Spleen (tissue), 11 donors: ENCODE measurements around the gene ZNF503. TPM values are rescaled to one million over a fixed set of nuclear protein-coding genes. Genes with fewer than 3 reads are reported as not detected.

ENCODE experiments used
- DNase-seq: peaks from one replicate; pipeline ENCODE4 v3.0.0-alpha.2; 2020
- H3K27ac ChIP-seq, 8 donors: fragments of 200-600 bp; sonication (generic) in 7 of 8; 1 replicate in 4 of 8; 2 replicates in 4 of 8; pipeline versions ENCODE4 v1.5.0 to v1.8.0; 2016 to 2021; ENCODE audit warnings: inconsistent platforms in 4 of 8, mild to moderate bottlenecking in 4 of 8, moderate library complexity in 1 of 8
- H3K27me3 ChIP-seq, 7 donors: fragments of 200-600 bp; sonication (generic) in 6 of 7; replicated peaks in 1 of 7; 1 replicate in 4 of 7; 2 replicates in 3 of 7; pipeline versions ENCODE4 v1.5.0 to v1.8.0; 2016 to 2021; ENCODE audit warnings: inconsistent platforms in 3 of 7, mild to moderate bottlenecking in 1 of 7
- H3K36me3 ChIP-seq, 6 donors: fragments of 200-600 bp; sonication (generic) in 5 of 6; 1 replicate in 4 of 6; 2 replicates in 2 of 6; pipeline versions ENCODE4 v1.5.0 to v1.8.0; 2016 to 2021; ENCODE audit warnings: inconsistent platforms in 2 of 6
- H3K4me1 ChIP-seq, 6 donors: fragments of 200-600 bp; sonication (generic) in 5 of 6; 1 replicate in 3 of 6; 2 replicates in 3 of 6; pipeline versions ENCODE4 v1.5.0 to v1.8.0; 2016 to 2021; ENCODE audit warnings: inconsistent platforms in 3 of 6
- H3K4me3 ChIP-seq, 8 donors: fragments of 200-600 bp; sonication (generic) in 7 of 8; 1 replicate in 4 of 8; 2 replicates in 4 of 8; pipeline versions ENCODE4 v1.5.0 to v1.8.0; 2016 to 2021; ENCODE audit warnings: inconsistent platforms in 4 of 8, mild to moderate bottlenecking in 4 of 8, moderate library complexity in 2 of 8
- H3K9me3 ChIP-seq, 8 donors: fragments of 200-600 bp; sonication (generic) in 7 of 8; 1 replicate in 4 of 8; 2 replicates in 4 of 8; pipeline versions ENCODE4 v1.5.0 to v1.8.0; 2016 to 2021; ENCODE audit warnings: inconsistent platforms in 4 of 8
- POLR2A ChIP-seq, 3 donors: fragments of 450-650 bp; IDR thresholded peaks; one replicate each; pipeline ENCODE4 v1.5.1; 2017; ENCODE audit warnings: antibody characterized with exemption in 3 of 3, mild to moderate bottlenecking in 1 of 3
- POLR2AphosphoS5 ChIP-seq, 3 donors: sonication (generic); formaldehyde crosslinking; IDR thresholded peaks; one replicate each; pipeline ENCODE4 v1.5.1; 2017; ENCODE audit warnings: antibody characterized with exemption in 3 of 3
- WGBS, 5 donors: extraction: QIAGEN DNeasy Blood & Tissue Kit in 3 of 5; methylation state at CpG; one replicate each; pipeline versions ENCODE4 v1.1.5 to v1.1.7; 2013 to 2018; 5-methylcytosine and 5-hydroxymethylcytosine counted together
- intact Hi-C: fragments of 100-400 bp; cut with DNase I; formaldehyde crosslinking; loops from one replicate; pipeline ENCODE4 v1.15.0; 2023; ENCODE audit warnings: low total_unique reads
- polyA plus RNA-seq, 3 donors: library from polyadenylated mRNA; stranded (reverse); fragments of 200-250 nt; gene quantifications; one replicate each; pipeline ENCODE4 v1.2.1, GENCODE V29; 2013
- total RNA-seq, 7 donors: library from RNA; depleted of rRNA in 3 of 7; stranded (reverse); fragments of >200 nt in 3 of 7; fragmentation: NEBNext Ultra II Directional in 4 of 7; extraction: Animal tissue kit (Norgen Biotek cat#: 25700) in 4 of 7; gene quantifications; one replicate each; pipeline versions ENCODE4 v1.1.0 to v1.2.1, GENCODE V29; 2016 to 2021
- TF ChIP-seq, protein P1 (sequence below), 11 experiments: fragments of 200-600 bp in 7 of 11; fragments of 450-650 bp in 4 of 11; sonication (generic) in 4 of 11; IDR thresholded peaks in 8 of 11; conservative IDR thresholded peaks in 3 of 11; 1 replicate in 7 of 11; 2 replicates in 4 of 11; pipeline versions ENCODE4 v1.4.0 to v1.8.0; 2016 to 2021; ENCODE audit warnings: antibody characterized with exemption in 11 of 11, inconsistent platforms in 4 of 11, mild to moderate bottlenecking in 1 of 11
- donor health status: healthy with polysubstance abuse.
- donor health status: DM: no; HTN: no; CAD: no; lungs with moderate emphysema.
- donor health status: DM: no; HTN: no; CAD: no.
- donor health status: Bipolar disorder and iron deficiency.
- donor health status: healthy.
- donor health status: DM: no; HTN: no; CAD: no.
- donor health status: DM: yes; HTN: yes; CAD: no.

Gene ZNF503
- total and polyA plus RNA-seq, 10 donors, result 3.2 to 25.6 (median 9.3) TPM

DNA sequence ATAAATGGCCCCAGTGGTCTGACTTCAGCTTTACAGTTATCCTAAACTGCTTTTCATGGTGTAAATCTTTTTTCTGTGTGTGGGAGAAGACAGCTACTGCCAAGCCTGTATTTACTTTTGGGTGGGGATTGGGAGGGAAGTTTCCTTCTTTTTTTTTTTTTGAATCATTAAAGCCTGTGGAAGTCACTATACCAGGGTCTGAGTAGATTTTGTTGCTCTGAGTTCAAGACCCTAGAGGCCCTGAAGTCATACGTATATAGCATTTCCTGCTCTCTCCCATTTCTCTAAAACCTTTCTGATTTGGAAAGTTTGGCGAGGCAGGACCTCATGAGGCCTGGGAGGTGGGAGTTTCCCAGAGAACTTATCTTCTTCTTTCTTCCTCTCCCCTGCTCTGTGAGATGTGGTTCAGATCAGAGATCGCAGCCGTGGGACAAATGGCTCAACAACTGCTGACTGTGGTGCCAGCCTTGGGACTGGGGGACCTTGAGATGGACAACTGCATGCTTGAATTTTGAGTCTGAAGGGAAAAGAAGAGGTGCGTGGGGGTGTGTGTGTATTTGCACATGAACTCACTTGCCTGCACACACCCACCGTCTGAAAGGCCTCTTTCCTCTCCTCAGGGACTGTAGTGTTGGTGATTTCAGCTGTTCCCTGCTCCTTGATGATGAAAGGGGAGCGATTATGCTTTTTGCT, 48.0 kb upstream of the ZNF503 start:
- Histone ChIP-seq H3K27ac (no peak overlapping the region), H3K4me1 (peaks cover 0 to 8% (median 0%) of the 10 kb centered on the region in 6 donors), H3K4me3 (no peak overlapping the region), H3K36me3 (peaks cover 0 to 17% (median 0%) of the 10 kb centered on the region in 6 donors), H3K27me3 (no peaks in the 10 kb centered on the region), H3K9me3 (peaks cover 3 to 25% (median 23%) of the 10 kb centered on the region in 8 donors)
- intact Hi-C loops, result no loop called here
- 57 to 74% (median 67%) methylated on average over 7 of the region's 7 CpGs for WGBS, 5 donors
- TF ChIP-seq POLR2AphosphoS5 (IDR thresholded peaks at IDR 0.05) (no peak), POLR2A (IDR thresholded peaks at IDR 0.05) (no peak)
- TF ChIP-seq, protein P1, sequence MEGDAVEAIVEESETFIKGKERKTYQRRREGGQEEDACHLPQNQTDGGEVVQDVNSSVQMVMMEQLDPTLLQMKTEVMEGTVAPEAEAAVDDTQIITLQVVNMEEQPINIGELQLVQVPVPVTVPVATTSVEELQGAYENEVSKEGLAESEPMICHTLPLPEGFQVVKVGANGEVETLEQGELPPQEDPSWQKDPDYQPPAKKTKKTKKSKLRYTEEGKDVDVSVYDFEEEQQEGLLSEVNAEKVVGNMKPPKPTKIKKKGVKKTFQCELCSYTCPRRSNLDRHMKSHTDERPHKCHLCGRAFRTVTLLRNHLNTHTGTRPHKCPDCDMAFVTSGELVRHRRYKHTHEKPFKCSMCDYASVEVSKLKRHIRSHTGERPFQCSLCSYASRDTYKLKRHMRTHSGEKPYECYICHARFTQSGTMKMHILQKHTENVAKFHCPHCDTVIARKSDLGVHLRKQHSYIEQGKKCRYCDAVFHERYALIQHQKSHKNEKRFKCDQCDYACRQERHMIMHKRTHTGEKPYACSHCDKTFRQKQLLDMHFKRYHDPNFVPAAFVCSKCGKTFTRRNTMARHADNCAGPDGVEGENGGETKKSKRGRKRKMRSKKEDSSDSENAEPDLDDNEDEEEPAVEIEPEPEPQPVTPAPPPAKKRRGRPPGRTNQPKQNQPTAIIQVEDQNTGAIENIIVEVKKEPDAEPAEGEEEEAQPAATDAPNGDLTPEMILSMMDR (IDR thresholded peaks at IDR 0.05 in 8 of 11, conservative IDR thresholded peaks at IDR 0.05 in 3 of 11), result no peak
- no peak for DNase-seq

DNA sequence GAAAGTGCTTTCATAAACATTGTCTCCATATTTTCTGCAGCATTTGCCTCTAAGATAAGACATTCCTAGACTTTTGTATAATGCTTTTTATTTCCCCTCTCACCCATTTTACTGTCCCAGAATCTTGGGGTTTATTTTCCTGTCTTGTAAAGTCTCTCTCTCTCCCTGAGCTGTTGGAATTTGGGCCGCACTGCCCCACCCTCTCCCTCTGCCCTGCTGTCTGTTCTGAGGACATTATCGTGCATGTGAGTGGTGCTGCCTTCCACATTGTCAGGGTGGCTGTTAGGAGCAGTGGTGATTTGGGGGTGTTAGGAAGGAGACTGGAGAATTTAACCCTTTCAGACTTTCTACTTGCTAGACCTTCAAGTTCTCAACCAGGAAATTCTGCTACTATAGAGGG, 46.6 kb upstream of the ZNF503 start:
- H3K27ac ChIP-seq, result no peak overlapping the region
- intact Hi-C loops, result no loop called here
- H3K27me3 ChIP-seq, result no peaks in the 10 kb centered on the region
- H3K36me3 ChIP-seq, result peaks cover 0 to 19% (median 0%) of the 10 kb centered on the region in 6 donors
- H3K9me3 ChIP-seq, result peaks cover 3 to 38% (median 36%) of the 10 kb centered on the region in 8 donors
- TF ChIP-seq POLR2AphosphoS5 (IDR thresholded peaks at IDR 0.05), result no peak
- no peak for TF ChIP-seq POLR2A (IDR thresholded peaks at IDR 0.05)
- TF ChIP-seq, protein P1 (IDR thresholded peaks at IDR 0.05 in 8 of 11, conservative IDR thresholded peaks at IDR 0.05 in 3 of 11), result no peak
- 81 to 91% (median 88%) methylated on average over 2 of the region's 2 CpGs for WGBS, 5 donors
- DNase-seq, result no peak
- no peak overlapping the region for H3K4me3 ChIP-seq
- H3K4me1 ChIP-seq, result peaks cover 0 to 8% (median 0%) of the 10 kb centered on the region in 6 donors

DNA sequence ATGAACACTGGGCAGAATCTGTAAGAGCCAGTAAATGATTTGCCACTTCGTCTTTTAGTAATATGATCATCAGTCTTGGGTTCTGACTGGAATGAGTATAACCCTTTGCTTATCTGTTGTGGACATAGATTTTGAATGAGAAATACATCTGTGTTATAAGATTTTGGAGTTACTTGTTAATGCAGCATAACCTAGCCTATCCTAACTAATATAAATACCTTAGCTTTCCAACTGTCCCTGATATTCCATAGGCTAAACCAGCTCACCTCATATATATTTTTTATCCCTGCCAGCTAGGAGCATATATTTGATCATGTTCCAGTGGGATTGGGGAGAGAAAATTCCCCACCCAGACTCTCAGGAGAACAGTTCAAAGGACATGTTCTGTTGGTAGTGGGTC, 44.9 kb upstream of the ZNF503 start:
- DNase-seq, result no peak
- H3K27ac ChIP-seq, result no peak overlapping the region
- 83 to 98% (median 93%) methylated on average over 1 of the region's 1 CpG for WGBS, 5 donors
- no peak overlapping the region for H3K4me3 ChIP-seq
- no peaks in the 10 kb centered on the region for H3K27me3 ChIP-seq
- H3K4me1 ChIP-seq, result peaks cover 0 to 8% (median 0%) of the 10 kb centered on the region in 6 donors
- H3K36me3 ChIP-seq, result peaks cover 0 to 19% (median 0%) of the 10 kb centered on the region in 6 donors
- intact Hi-C loops, result no loop called here
- H3K9me3 ChIP-seq, result peaks cover 3 to 50% (median 46%) of the 10 kb centered on the region in 8 donors
- TF ChIP-seq POLR2A (IDR thresholded peaks at IDR 0.05), result no peak
- TF ChIP-seq POLR2AphosphoS5 (IDR thresholded peaks at IDR 0.05), result no peak
- TF ChIP-seq, protein P1 (IDR thresholded peaks at IDR 0.05 in 8 of 11, conservative IDR thresholded peaks at IDR 0.05 in 3 of 11), result no peak

DNA sequence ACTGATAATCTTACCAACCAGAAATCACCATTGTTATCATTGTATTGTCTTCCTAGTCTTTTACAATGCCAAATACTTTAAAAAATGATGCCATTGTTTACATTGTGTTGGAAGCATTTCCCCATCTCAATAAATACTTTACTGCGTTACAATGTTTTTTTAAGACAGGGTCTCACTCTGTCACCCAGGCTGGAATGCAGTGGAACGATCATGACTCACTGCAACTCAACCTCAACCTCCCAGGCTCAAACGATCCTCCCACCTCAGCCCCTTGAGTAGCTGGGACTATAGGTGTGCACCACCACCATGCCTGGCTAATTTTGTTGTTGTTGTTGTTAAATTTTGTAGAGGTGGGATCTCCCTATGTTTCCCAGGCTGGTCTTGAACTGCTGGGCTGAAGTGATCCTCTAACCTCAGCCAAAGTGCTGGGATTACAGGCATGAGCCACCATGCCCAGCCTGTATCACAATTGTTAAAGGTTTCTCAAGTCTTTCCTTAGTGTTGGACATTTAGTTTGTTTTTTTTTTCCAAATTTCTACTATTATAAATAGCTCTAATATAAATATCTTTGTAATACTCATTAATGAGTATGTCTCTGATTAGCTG, 43.3 kb upstream of the ZNF503 start:
- Histone ChIP-seq H3K27me3 (no peaks in the 10 kb centered on the region), H3K27ac (no peak overlapping the region), H3K9me3 (peaks cover 3 to 50% (median 46%) of the 10 kb centered on the region in 8 donors), H3K4me1 (peaks cover 0 to 4% (median 0%) of the 10 kb centered on the region in 6 donors), H3K36me3 (peaks cover 0 to 20% (median 0%) of the 10 kb centered on the region in 6 donors), H3K4me3 (no peak overlapping the region)
- TF ChIP-seq, protein P1 (IDR thresholded peaks at IDR 0.05 in 8 of 11, conservative IDR thresholded peaks at IDR 0.05 in 3 of 11), result no peak
- TF ChIP-seq POLR2AphosphoS5 (IDR thresholded peaks at IDR 0.05) (no peak), POLR2A (IDR thresholded peaks at IDR 0.05) (no peak)
- 83 to 93% (median 89%) methylated on average over 3 of the region's 3 CpGs for WGBS, 5 donors
- DNase-seq, result no peak
- intact Hi-C loops, result no loop called here
